ENCODE results near the gene MC3R.
"Not testable (repeated sequence)": the region's sequence is repeated elsewhere in the genome, so short reads cannot be mapped to it uniquely, and the experiment has no call there.

The MC3R gene

GRCh38 chr20:56247954-56248782 is at the start of gene MC3R:
Gene MC3R, plus strand, starts transcription at chr20:56248732. Its CDS starts 112 bp downstream, at chr20:56248844.
- peak; percentile 39 for DNase-seq

DNA sequence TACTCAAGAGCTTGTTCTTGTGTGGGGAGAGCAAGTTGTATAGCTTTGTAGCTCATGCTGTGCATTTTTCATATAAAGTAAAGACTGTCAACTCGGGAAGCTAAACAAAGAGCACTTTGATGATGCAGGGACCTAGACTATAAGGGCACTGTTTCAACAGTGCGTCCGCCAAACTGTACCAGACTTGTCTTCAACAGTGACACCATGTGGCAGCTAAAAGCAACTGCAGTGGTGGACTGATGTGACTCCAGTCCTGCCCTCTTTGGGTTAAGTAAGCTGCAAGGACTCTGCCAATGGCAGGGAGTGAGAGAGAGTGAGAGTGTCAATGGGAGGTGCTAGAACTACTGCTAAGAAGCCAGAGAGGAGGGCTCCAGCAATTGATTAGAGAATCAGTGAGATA is 48.1 kb upstream of the MC3R start:
- DNase-seq = peak; percentile 5

DNA sequence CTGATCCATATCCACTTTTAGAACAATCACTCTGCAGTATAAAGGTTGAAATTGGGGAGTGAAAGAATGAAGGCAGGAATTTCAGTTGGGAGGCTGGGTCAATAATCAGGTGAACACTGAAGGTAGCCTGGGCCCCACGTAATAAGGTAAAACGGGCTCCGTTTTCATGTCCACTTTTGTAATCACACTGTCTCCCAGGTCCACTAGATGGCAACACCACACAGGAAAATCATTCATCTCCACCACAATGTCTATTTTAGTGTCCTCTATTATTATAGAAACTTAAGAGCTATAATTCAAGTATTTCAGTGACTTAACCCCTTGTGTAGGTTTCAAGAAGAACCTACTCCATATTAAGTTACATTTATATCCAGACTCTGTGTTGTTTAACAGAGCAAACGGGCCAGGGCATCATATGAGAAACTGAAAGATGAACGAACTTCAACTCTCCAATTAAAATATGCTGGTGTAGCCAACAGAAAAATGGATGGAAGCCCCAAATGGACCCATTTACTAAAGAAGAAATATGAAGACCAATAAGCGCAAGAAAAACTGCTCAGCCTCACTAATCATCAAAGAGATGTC is 45.9 kb upstream of the MC3R start:
- no peak for DNase-seq

- DNase-seq = no peak
These were observed 44.3 kb upstream of the MC3R start for GRCh38 chr20:56204206-56204605.

GRCh38 chr20:56205346-56205745 is 43.2 kb upstream of the MC3R start:
- no peak for DNase-seq

GRCh38 chr20:56207656-56208055 is 40.9 kb upstream of the MC3R start:
- no peak for DNase-seq

GRCh38 chr20:56208121-56208520 is 40.4 kb upstream of the MC3R start:
- DNase-seq = no peak

- DNase-seq = no peak
These were observed 37.5 kb upstream of the MC3R start for GRCh38 chr20:56211051-56211450.

DNA sequence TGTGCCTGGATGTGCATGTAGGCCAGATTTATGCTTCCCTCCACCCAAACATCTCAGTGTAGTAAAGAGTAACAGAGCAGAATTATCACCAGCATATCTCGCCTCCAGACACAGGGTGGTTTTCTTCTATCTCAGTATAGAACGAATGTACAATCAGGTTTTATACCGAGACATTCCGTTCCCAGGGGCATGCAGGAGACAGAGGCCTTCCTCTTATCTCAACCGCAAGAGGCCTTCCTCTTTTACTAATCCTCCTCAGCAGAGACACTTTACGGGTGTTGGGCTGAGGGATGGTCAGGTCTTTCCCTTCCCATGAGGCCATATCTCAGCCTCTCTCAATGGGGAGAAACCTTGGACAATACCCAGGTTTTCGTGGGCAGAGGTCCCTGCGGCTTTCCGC is 36.4 kb upstream of the MC3R start:
- DNase-seq = no peak

DNA sequence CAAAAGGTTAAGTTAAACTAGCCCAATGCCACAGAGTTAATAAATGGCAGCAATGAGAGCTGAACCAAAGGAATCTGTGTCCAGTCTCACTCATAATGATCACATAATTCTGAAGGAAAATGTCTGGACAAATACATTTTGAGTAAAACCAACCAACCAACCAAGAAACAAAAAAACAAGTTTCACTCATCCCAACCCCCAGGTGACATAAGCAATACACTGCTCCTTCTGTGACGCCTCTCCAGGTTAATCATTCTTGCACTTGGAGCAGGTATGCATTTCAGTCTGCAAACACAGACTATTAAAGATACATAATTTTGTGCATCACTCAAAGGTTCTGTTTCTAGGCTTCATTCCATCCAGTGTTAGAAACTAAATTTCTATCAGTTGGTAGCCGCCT is 35.2 kb upstream of the MC3R start:
- no peak for DNase-seq

- DNase-seq = no peak
These were observed 33.4 kb upstream of the MC3R start for GRCh38 chr20:56215115-56215514.

GRCh38 chr20:56217829-56218228 is 30.7 kb upstream of the MC3R start:
- DNase-seq = no peak

GRCh38 chr20:56221186-56221585 is 27.3 kb upstream of the MC3R start:
- DNase-seq = not testable (repeated sequence)

DNA sequence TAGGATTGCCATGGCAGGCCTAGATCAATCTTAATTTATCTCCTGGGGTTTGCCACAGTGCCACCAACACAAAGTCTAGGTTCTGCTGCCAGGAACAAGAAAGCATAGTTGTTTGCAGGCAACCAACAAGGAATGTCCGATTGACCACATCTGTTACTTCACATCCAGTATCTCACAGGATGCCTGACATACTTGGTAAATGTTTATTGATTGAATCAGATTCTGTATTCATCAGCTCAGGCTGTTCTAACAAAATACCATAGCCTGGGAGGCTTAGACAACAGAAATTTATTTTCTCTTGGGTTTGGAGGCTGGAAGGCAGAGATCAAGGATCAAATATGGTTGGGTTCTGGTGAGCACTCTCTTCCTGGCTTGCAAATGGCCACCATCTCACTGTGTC is 26.3 kb upstream of the MC3R start:
- no peak for DNase-seq

DNA sequence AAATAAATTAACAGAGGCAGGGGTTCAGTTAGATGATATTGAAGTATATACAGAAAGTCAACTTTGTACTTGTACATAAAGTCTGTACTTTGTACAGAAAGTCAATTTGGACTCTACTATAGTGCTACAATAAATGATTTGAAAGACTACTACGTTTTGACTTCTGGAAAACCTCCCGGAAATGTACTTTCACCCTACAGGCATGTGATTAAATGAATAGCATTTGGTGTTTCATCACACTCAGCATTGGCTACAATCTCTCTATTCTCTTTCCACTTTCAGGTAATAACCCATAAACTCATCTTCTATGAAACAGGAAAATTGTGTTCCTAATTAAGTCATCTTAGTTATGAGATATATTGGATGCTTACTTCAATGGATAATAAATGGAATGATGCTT is 25.6 kb upstream of the MC3R start:
- no peak for DNase-seq

DNA sequence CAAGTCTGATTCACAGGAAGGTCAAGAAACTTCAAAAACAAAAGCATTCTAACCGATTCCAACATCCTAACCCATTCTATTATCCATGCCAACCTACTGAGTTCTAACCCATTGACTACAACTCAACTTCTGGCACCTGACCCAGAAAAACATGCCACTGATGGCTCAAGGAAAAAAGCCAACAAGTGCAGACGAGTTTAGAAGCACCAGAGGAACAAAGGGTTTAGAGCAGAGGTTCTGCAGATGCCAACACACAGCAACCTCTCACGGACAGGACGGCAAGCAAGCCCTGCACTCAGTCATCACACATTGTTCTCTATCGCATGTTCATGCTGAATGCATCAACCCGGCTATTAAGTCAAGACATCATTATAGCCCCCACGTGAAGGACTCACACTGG is 25.2 kb upstream of the MC3R start:
- DNase-seq = no peak

- no peak for DNase-seq
These were observed 20.5 kb upstream of the MC3R start for GRCh38 chr20:56228021-56228420.

- DNase-seq = no peak
These were observed 18.7 kb upstream of the MC3R start for GRCh38 chr20:56229812-56230211.

- DNase-seq = no peak
These were observed 14.4 kb upstream of the MC3R start for GRCh38 chr20:56234110-56234509.

DNA sequence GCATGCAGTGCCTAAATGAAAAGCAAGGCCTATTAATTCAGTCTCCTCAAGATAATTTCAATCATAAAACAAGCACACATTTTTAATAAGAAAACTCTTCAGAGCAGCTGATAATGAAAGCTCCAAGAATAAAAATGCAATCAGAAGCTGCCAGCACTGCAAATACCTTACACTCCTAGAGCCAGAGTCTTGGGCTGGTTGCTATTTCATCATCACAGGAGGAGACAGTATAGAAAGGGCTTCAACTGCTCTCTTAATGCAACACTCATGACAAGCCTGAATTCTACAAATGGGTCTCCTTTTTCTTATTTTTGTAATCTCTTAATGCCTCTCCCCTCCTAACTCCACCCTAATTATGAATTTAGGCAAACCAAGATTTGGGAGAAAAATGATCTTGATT is 11.2 kb upstream of the MC3R start:
- no peak for DNase-seq

GRCh38 chr20:56244259-56244658 is 4.3 kb upstream of the MC3R start:
- DNase-seq = no peak

DNA sequence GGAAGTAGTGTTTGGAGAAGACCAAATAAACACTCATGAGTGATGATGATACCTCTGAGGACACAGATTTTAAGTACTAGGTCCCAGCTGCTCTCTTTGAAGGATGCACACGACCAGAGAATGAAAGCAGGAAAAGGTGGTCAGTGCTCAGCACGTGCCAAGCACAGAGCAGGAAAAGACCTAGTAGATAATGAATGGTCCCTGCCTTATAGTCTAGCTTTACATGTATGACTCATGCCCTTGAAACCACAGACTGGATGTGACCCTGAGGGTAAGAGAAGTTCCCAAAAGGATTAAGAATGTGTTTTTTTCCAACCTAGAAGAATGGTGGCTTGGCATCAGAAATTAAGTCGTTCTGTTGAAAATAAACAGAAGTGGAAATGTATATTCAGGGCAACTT is 2.8 kb upstream of the MC3R start:
- DNase-seq = no peak

DNA sequence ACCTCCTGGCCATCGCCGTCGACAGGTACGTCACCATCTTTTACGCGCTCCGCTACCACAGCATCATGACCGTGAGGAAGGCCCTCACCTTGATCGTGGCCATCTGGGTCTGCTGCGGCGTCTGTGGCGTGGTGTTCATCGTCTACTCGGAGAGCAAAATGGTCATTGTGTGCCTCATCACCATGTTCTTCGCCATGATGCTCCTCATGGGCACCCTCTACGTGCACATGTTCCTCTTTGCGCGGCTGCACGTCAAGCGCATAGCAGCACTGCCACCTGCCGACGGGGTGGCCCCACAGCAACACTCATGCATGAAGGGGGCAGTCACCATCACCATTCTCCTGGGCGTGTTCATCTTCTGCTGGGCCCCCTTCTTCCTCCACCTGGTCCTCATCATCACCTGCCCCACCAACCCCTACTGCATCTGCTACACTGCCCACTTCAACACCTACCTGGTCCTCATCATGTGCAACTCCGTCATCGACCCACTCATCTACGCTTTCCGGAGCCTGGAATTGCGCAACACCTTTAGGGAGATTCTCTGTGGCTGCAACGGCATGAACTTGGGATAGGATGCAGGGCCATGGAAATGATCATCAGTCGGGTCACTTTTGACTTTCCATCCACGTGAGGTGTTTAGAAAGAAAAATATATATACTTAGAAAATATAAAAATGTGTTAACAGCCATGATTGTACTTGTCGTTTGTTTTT is 868 bp downstream of the MC3R start:
- DNase-seq = peak; percentile 37

DNA sequence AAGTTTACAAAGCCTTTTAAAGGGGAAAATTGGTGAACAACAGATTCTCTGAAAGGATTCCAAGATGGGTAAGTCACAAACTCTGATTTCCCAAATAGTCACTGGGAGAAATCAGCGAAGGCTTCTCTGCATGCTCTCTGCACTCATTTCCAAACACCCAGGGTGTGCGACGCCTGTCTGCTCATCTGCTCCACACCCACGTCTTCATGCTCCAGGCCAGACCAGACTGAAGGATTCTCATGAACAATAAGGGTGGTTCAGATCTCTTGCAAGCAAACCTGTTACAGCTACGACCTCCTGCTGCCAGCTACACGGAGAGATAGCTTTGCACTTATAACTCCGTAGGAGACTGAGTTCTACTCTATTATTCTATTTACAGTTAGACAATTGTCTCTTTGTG is 1.4 kb downstream of the MC3R start:
- DNase-seq = no peak
